ENCODE data around the gene MATK.
A peak's percentile ranks its signal among the peaks of the same experiment; 100 is the strongest.

The MATK gene

GRCh38 chr19:3734310-3734600, 51.9 kb downstream of the MATK start (continued):
- TF ChIP-seq ZNF121 (tag by site-specific recombination; IDR thresholded peaks at IDR 0.05) (no peak), ZFP69B (tag by site-specific recombination; IDR thresholded peaks at IDR 0.05) (no peak), ZNF768 (tag by site-specific recombination; IDR thresholded peaks at IDR 0.05) (no peak), SP2 (tag by site-specific recombination; IDR thresholded peaks at IDR 0.05) (no peak), ZNF132 (tag by site-specific recombination; IDR thresholded peaks at IDR 0.05; ENCODE audit: borderline replicate concordance) (no peak), KLF1 (tag by site-specific recombination; IDR thresholded peaks at IDR 0.05) (no peak)

GRCh38 chr19:3733549-3734309, 52.5 kb downstream of the MATK start:
- no peaks in the 10 kb centered on the region for H3K36me3 ChIP-seq (ENCODE audit: control insufficient read depth in 2 of 2, insufficient read depth in 1 of 2, low read length in 2 of 2)
- H3K9me3 ChIP-seq (ENCODE audit: control insufficient read depth, insufficient read depth, low read depth, low read length): no peaks in the 10 kb centered on the region
- H3K27ac ChIP-seq (ENCODE audit: extremely low read depth, low read depth, low read length): no peak overlapping the region
- CTCF ChIA-PET: no interaction called here
- no peak overlapping the region for H3K4me3 ChIP-seq (ENCODE audit: low read depth, low read length)
- TF ChIP-seq KLF7 (tag by site-specific recombination; IDR thresholded peaks at IDR 0.05; ENCODE audit: borderline replicate concordance): no peak
- TF ChIP-seq ZNF10 (tag by site-specific recombination; IDR thresholded peaks at IDR 0.05): peak; percentile 70; the same call in 1 of the 2 replicates
- no peak for TF ChIP-seq ZNF24 (tag by site-specific recombination; IDR thresholded peaks at IDR 0.05)
- TF ChIP-seq ZNF768 (tag by site-specific recombination; IDR thresholded peaks at IDR 0.05): 0 out of 2 replicates have a peak, but pooled peaks have one; percentile 26
- TF ChIP-seq PRDM2 (tag by site-specific recombination; IDR thresholded peaks at IDR 0.05; ENCODE audit: borderline replicate concordance): no peak
- no peak for TF ChIP-seq ZBTB49 (tag by site-specific recombination; IDR thresholded peaks at IDR 0.05; ENCODE audit: low read depth)
- TF ChIP-seq PRDM4 (tag by site-specific recombination; IDR thresholded peaks at IDR 0.05): peak; percentile 98
- no peak for TF ChIP-seq ZNF146 (tag by site-specific recombination; IDR thresholded peaks at IDR 0.05)
- no peak for TF ChIP-seq FEZF1 (tag by site-specific recombination; IDR thresholded peaks at IDR 0.05)
- no peak for TF ChIP-seq ZNF114 (tag by site-specific recombination; IDR thresholded peaks at IDR 0.05)
- no peak for TF ChIP-seq ZNF132 (tag by site-specific recombination; IDR thresholded peaks at IDR 0.05; ENCODE audit: borderline replicate concordance)
- no peak for TF ChIP-seq ZNF792 (tag by site-specific recombination; IDR thresholded peaks at IDR 0.05)
- TF ChIP-seq IKZF3 (tag by site-specific recombination; IDR thresholded peaks at IDR 0.05): no peak
- TF ChIP-seq GLI4 (tag by site-specific recombination; IDR thresholded peaks at IDR 0.05): no peak
- TF ChIP-seq ZBTB10 (tag by site-specific recombination; IDR thresholded peaks at IDR 0.05): no peak
- TF ChIP-seq ZNF514 (tag by site-specific recombination; IDR thresholded peaks at IDR 0.05): no peak
- TF ChIP-seq ZNF558 (tag by site-specific recombination; IDR thresholded peaks at IDR 0.05): no peak
- TF ChIP-seq ZNF155 (tag by site-specific recombination; IDR thresholded peaks at IDR 0.05): no peak
- no peaks in the 10 kb centered on the region for H3K4me1 ChIP-seq (ENCODE audit: control insufficient read depth, insufficient read depth, low read length)
- POLR2A ChIA-PET: interaction anchor here (0.6 to 0.9 kb wide), 2 partner anchors 29 to 783 kb away, joined by 3 to 5 read pairs; partner anchors contain the start of gene MRPL54

All from HEK293 (cell line).